Bronchial smooth muscle cell (primary cell): ENCODE data around the gene ENHO. TPM values are rescaled to one million over a fixed set of nuclear protein-coding genes. Genes with fewer than 3 reads are reported as not detected.

Source experiments
- total RNA-seq: library from RNA; depleted of rRNA; stranded (reverse); fragments of >200 nt; gene quantifications from 2 replicates; pipeline ENCODE4 v1.2.1, GENCODE V29; 2014

Gene ENHO
- 0.16 and 0.26 TPM in 2 replicates for total RNA-seq

GRCh38 chr9:34522971-34523797 is at the start of gene ENHO:
Gene ENHO (minus strand): TSS chr9:34522990. CDS start chr9:34521695, 1,295 bp downstream.

Other genes starting within 250 kb of the ENHO start
- gene KIF24, start 193.7 kb downstream of the ENHO start, total RNA-seq: 0.17 and 0.63 TPM in 2 replicates
- gene NUDT2, start 193.4 kb downstream of the ENHO start, total RNA-seq: 51.0 and 55.0 TPM in 2 replicates
- gene MYORG, start 146.1 kb downstream of the ENHO start, total RNA-seq: 0.43 and 0.63 TPM in 2 replicates
- 2.8 and 3.5 TPM in 2 replicates for gene FAM219A, start 64.4 kb downstream of the ENHO start, total RNA-seq
- 0.34 TPM in 1 of 2 replicates, not detected in the other for gene DNAI1, start 64.2 kb downstream of the ENHO start, total RNA-seq
- not detected in 2 replicates for gene CNTFR, start 66.7 kb upstream of the ENHO start, total RNA-seq
- 22.2 and 24.9 TPM in 2 replicates for gene RPP25L, start 89.1 kb upstream of the ENHO start, total RNA-seq
- 160 and 173 TPM in 2 replicates for gene DCTN3, start 97.5 kb upstream of the ENHO start, total RNA-seq
- gene ARID3C, start 106.1 kb upstream of the ENHO start, total RNA-seq: not detected in 2 replicates
- 34.8 and 34.9 TPM in 2 replicates for gene SIGMAR1, start 114.8 kb upstream of the ENHO start, total RNA-seq
- gene GALT, start 123.7 kb upstream of the ENHO start, total RNA-seq: 34.5 and 41.1 TPM in 2 replicates
- gene IL11RA, start 129.2 kb upstream of the ENHO start, total RNA-seq: 14.0 and 16.3 TPM in 2 replicates
- 0.09 TPM in 1 of 2 replicates, not detected in the other for gene CCL27, start 139.7 kb upstream of the ENHO start, total RNA-seq
- not detected in 2 replicates for gene CCL19, start 168.3 kb upstream of the ENHO start, total RNA-seq
- not detected in 2 replicates for gene CCL21, start 187.1 kb upstream of the ENHO start, total RNA-seq